ENCODE results near the gene LRRC72. TPM values are rescaled to one million over a fixed set of nuclear protein-coding genes. Genes with fewer than 3 reads are reported as not detected.

LRRC72 gene
- total RNA-seq = not detected in 2 replicates

GRCh38 chr7:16526742-16527540 lies at the start of gene LRRC72:
TSS of gene LRRC72 (plus strand) at chr7:16526825. CDS start at chr7:16526953, 128 bp downstream.

Other genes starting within 250 kb of the LRRC72 start
- gene CRPPA, start 105.3 kb upstream of the LRRC72 start, total RNA-seq = 0.65 and 3.2 TPM in 2 replicates
- gene SOSTDC1, start 61.1 kb upstream of the LRRC72 start, total RNA-seq = 13.1 TPM in 1 of 2 replicates, not detected in the other
- 13.2 and 14.3 TPM in 2 replicates for gene ANKMY2, start 118.9 kb downstream of the LRRC72 start, total RNA-seq
- gene BZW2, start 119.4 kb downstream of the LRRC72 start, total RNA-seq = 65.3 and 102 TPM in 2 replicates
- 10.6 and 14.7 TPM in 2 replicates for gene TSPAN13, start 226.9 kb downstream of the LRRC72 start, total RNA-seq